Prostate gland (tissue), 2 donors: ENCODE measurements around the gene TCERG1L. TPM values are rescaled to one million over a fixed set of nuclear protein-coding genes. Genes with fewer than 3 reads are reported as not detected.

ENCODE experiments used
- DNase-seq: peaks from one replicate; pipeline ENCODE4 v3.0.0-alpha.2; 2019; ENCODE audit warnings: low spot score
- H3K27ac ChIP-seq, 2 donors: fragments of 200-600 bp; sonication (generic); 2 replicates each; pipeline ENCODE4 v1.5.1; 2017 to 2019
- H3K27me3 ChIP-seq: fragments of 200-600 bp; sonication (generic); replicated peaks from 2 replicates; pipeline ENCODE4 v1.5.1; 2019; ENCODE audit not compliant: insufficient read depth
- H3K36me3 ChIP-seq, 2 donors: fragments of 200-600 bp; sonication (generic); 1 replicate in 1 of 2; 2 replicates in 1 of 2; pipeline versions ENCODE4 v1.5.1 to v1.8.1; 2017 to 2019
- H3K4me1 ChIP-seq: fragments of 200-600 bp; sonication (generic); replicated peaks from 2 replicates; pipeline ENCODE4 v1.5.1; 2019
- H3K4me3 ChIP-seq, 2 donors: fragments of 200-600 bp; sonication (generic); 2 replicates each; pipeline ENCODE4 v1.5.1; 2017 to 2019
- H3K9me3 ChIP-seq: fragments of 200-600 bp; sonication (generic); 2 replicates; pipeline ENCODE4 v1.5.1; 2017
- CTCF ChIP-seq, 4 experiments: fragments of 200-600 bp in 2 of 4; fragments of 450-650 bp in 2 of 4; sonication (generic) in 2 of 4; IDR thresholded peaks; 1 replicate in 3 of 4; 2 replicates in 1 of 4; pipeline ENCODE4 v1.5.1; 2016 to 2019; ENCODE audit warnings: antibody characterized with exemption in 4 of 4, mild to moderate bottlenecking in 2 of 4, moderate library complexity in 2 of 4
- POLR2A ChIP-seq: fragments of 450-650 bp; IDR thresholded peaks from one replicate; pipeline ENCODE4 v1.6.1; 2016; ENCODE audit warnings: antibody characterized with exemption, mild to moderate bottlenecking
- POLR2AphosphoS5 ChIP-seq: sonication (generic); formaldehyde crosslinking; IDR thresholded peaks from one replicate; pipeline ENCODE4 v1.6.1; 2017; ENCODE audit warnings: antibody characterized with exemption
- whole genome bisulfite sequencing: methylation state at CpG from one replicate; pipeline ENCODE4 v1.1.5; 2018; 5-methylcytosine and 5-hydroxymethylcytosine counted together
- intact Hi-C: fragments of 100-400 bp; cut with DNase I; formaldehyde crosslinking; loops from one replicate; pipeline ENCODE4 v1.14.2; 2022
- total RNA-seq, 2 donors: library from RNA; depleted of rRNA; stranded (reverse); fragments of >200 nt; gene quantifications; one replicate each; pipeline ENCODE4 v1.1.0, GENCODE V29; 2016

TCERG1L gene
- total RNA-seq, 2 donors from 2014 or later = 0.23 to 4.0 TPM

DNA sequence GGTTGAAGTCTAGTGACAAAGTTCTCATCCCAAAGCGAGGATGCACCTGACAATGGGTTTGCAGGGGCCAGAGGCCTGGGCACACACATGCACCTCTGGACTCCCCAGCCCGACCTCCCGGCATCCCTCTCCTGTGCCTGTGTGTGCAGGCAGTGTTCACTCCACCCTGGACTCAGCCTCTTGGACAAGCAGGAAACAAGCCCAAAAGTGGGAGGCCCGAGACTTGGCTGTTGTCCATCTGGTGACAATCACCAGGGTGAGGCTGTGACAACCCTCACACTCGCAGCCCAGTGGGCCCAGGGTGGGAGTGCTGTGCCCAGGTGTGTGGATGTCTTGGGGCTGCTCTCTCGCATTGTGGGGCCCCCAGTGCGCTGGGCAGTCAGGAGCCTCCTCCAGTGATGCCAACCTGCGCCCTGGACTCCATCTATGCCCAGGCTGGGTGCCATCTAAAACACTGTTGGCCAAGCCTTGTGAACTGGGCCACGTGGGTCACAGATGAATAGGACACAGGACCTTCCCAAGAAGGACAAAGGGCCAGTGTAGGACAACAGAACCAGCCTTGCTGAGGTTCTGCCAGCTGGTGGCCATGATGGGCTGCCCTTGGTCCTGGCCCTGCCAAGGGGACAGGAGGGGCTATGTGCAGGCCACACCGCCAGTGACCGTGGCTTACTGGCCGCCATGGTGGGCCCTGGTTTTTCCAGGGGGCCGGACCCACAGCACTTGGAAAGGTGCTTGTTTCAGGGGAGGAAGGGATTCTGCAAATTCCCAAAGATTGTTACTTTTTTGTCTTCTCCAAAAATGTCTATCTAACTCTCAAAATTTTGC lies 144.3 kb downstream of the TCERG1L start:
- Histone ChIP-seq H3K9me3 (no peaks in the 10 kb centered on the region), H3K4me1 (no peaks in the 10 kb centered on the region), H3K36me3 (no peaks in the 10 kb centered on the region), H3K4me3 (no peak overlapping the region), H3K27ac (no peak overlapping the region), H3K27me3 (no peaks in the 10 kb centered on the region)
- intact Hi-C loops = no loop called here
- DNase-seq = no peak
- TF ChIP-seq POLR2A = no peak
- no peak for TF ChIP-seq CTCF (IDR thresholded peaks at IDR 0.05)
- TF ChIP-seq POLR2AphosphoS5 = no peak
- 96% methylated on average over 11 of the region's 13 CpGs for WGBS

- 98% methylated on average over 9 of the region's 9 CpGs for WGBS
Observed at GRCh38 chr10:131166486-131166885, 145.0 kb downstream of the TCERG1L start.

GRCh38 chr10:131165092-131165491 lies 146.4 kb downstream of the TCERG1L start:
- Histone ChIP-seq H3K9me3 (no peaks in the 10 kb centered on the region), H3K4me1 (no peaks in the 10 kb centered on the region), H3K36me3 (no peaks in the 10 kb centered on the region), H3K27me3 (no peaks in the 10 kb centered on the region), H3K4me3 (no peak overlapping the region), H3K27ac (no peak overlapping the region)
- intact Hi-C loops = no loop called here
- TF ChIP-seq CTCF (IDR thresholded peaks at IDR 0.05) (no peak), POLR2A (no peak), POLR2AphosphoS5 (no peak)
- no peak for DNase-seq
- WGBS = 83% methylated on average over 7 of the region's 7 CpGs

More at GRCh38 chr10:131166486-131166885, 145.0 kb downstream of the TCERG1L start:
- DNase-seq = no peak
- Histone ChIP-seq H3K4me3 (no peak overlapping the region), H3K9me3 (no peaks in the 10 kb centered on the region), H3K27me3 (no peaks in the 10 kb centered on the region), H3K4me1 (no peaks in the 10 kb centered on the region), H3K27ac (no peak overlapping the region), H3K36me3 (no peaks in the 10 kb centered on the region)
- intact Hi-C loops = no loop called here
- TF ChIP-seq POLR2A (no peak), CTCF (IDR thresholded peaks at IDR 0.05) (no peak), POLR2AphosphoS5 (no peak)

GRCh38 chr10:131162866-131163843 lies 148.4 kb downstream of the TCERG1L start:
- TF ChIP-seq POLR2A (no peak), POLR2AphosphoS5 (peak; percentile 11)
- H3K4me3 ChIP-seq = no peak overlapping the region
- H3K4me1 ChIP-seq = no peaks in the 10 kb centered on the region
- no peaks in the 10 kb centered on the region for H3K36me3 ChIP-seq
- WGBS = 61% methylated on average over 15 of the region's 15 CpGs
- no peak for DNase-seq
- H3K27ac ChIP-seq = no peak overlapping the region
- intact Hi-C loops = no loop called here
- no peaks in the 10 kb centered on the region for H3K9me3 ChIP-seq
- H3K27me3 ChIP-seq = no peaks in the 10 kb centered on the region

- H3K36me3 ChIP-seq = no peaks in the 10 kb centered on the region
- no peaks in the 10 kb centered on the region for H3K9me3 ChIP-seq
- no peaks in the 10 kb centered on the region for H3K27me3 ChIP-seq
- no peaks in the 10 kb centered on the region for H3K4me1 ChIP-seq
- TF ChIP-seq CTCF (IDR thresholded peaks at IDR 0.05) (no peak), POLR2A (no peak), POLR2AphosphoS5 (no peak)
- H3K4me3 ChIP-seq = no peak overlapping the region
- DNase-seq = no peak
- intact Hi-C loops = no loop called here
- H3K27ac ChIP-seq = no peak overlapping the region
- WGBS = 86% methylated on average over 6 of the region's 6 CpGs
Observed at GRCh38 chr10:131162211-131162610, 149.3 kb downstream of the TCERG1L start.
